Activated naive CD4-positive, alpha-beta T cell treated with anti-CD3 and anti-CD28 coated beads, Interleukin-2, amount 50 U/mL, for 72 hours (primary cell): ENCODE data around the gene TBC1D8. TPM values are rescaled to one million over a fixed set of nuclear protein-coding genes. Genes with fewer than 3 reads are reported as not detected.
A peak's percentile ranks its signal among the peaks of the same experiment; 100 is the strongest.

Source experiments
- ATAC-seq, 2 donors: fragments of 150-1000 bp; cut with Tn5 transposase; 2 replicates each; pipeline ENCODE4 v1.10.0; 2021; ENCODE audit warnings: mild to moderate bottlenecking in 2 of 2, moderate library complexity in 2 of 2
- DNase-seq, 2 donors: peaks; one replicate each; pipeline ENCODE4 v3.0.0; 2021 to 2022; ENCODE audit warnings: low spot score in 2 of 2
- H3K27ac Mint-ChIP-seq, 2 donors: one replicate each; pipeline ENCODE4 v1.8.0; 2022; ENCODE audit warnings: mild to moderate bottlenecking in 2 of 2, mixed read lengths in 2 of 2
- H3K36me3 Mint-ChIP-seq, 2 donors: one replicate each; pipeline ENCODE4 v1.8.0; 2022; ENCODE audit warnings: mixed read lengths in 2 of 2
- H3K9me3 Mint-ChIP-seq, 2 donors: one replicate each; pipeline ENCODE4 v1.8.0; 2022; ENCODE audit warnings: mixed read lengths in 2 of 2
- total RNA-seq, 2 donors: library from RNA; stranded (reverse); gene quantifications; one replicate each; pipeline ENCODE4 v1.2.3, GENCODE V29; 2022

TBC1D8 gene
- total RNA-seq: 10 to 100 TPM in 1 of 2 donors, 1 to 10 TPM in 1; 2.6 to 12.1 TPM

GRCh38 chr2:101151146-101151858, at the start of gene TBC1D8:
TBC1D8 (minus strand) TSS chr2:101151382; CDS start chr2:101151253, 129 bp downstream.
- peak within 1 kb of the TSS in 1 of 2 donors; percentile 66 for H3K27ac Mint-ChIP-seq
- H3K9me3 Mint-ChIP-seq: no peaks in the 10 kb centered on the region
- H3K36me3 Mint-ChIP-seq: no peaks in the 10 kb centered on the region
- ATAC-seq (peak; percentile 90 to 93), DNase-seq (peak; percentile 71 to 80)

- Mint-ChIP-seq H3K36me3 (no peaks in the 10 kb centered on the region), H3K9me3 (no peaks in the 10 kb centered on the region), H3K27ac (no peak overlapping the region)
- no peak for ATAC-seq
- no peak for DNase-seq
Measured at GRCh38 chr2:101200676-101201075, 49.5 kb upstream of the TBC1D8 start.

GRCh38 chr2:101199251-101199791, 48.1 kb upstream of the TBC1D8 start:
- Mint-ChIP-seq H3K27ac (no peak overlapping the region), H3K9me3 (no peaks in the 10 kb centered on the region), H3K36me3 (no peaks in the 10 kb centered on the region)
- no peak for ATAC-seq
- no peak for DNase-seq

- no peaks in the 10 kb centered on the region for H3K36me3 Mint-ChIP-seq
- DNase-seq: no peak
- no peak for ATAC-seq
- no peak overlapping the region for H3K27ac Mint-ChIP-seq
- no peaks in the 10 kb centered on the region for H3K9me3 Mint-ChIP-seq
Measured at GRCh38 chr2:101197814-101198213, 46.6 kb upstream of the TBC1D8 start.

- H3K36me3 Mint-ChIP-seq: no peaks in the 10 kb centered on the region
- DNase-seq (no peak), ATAC-seq (no peak)
- no peaks in the 10 kb centered on the region for H3K9me3 Mint-ChIP-seq
- no peak overlapping the region for H3K27ac Mint-ChIP-seq
Measured at GRCh38 chr2:101197215-101197745, 46.1 kb upstream of the TBC1D8 start.

- DNase-seq (no peak), ATAC-seq (no peak)
- Mint-ChIP-seq H3K9me3 (no peaks in the 10 kb centered on the region), H3K27ac (no peak overlapping the region), H3K36me3 (no peaks in the 10 kb centered on the region)
Measured at GRCh38 chr2:101195871-101196661, 44.9 kb upstream of the TBC1D8 start.

- DNase-seq: no peak
- ATAC-seq: no peak
- peaks cover 0 to 5% of the 10 kb centered on the region in 2 donors for H3K36me3 Mint-ChIP-seq
- peak overlapping the region in 1 of 2 donors; percentile 19 for H3K27ac Mint-ChIP-seq
- H3K9me3 Mint-ChIP-seq: peaks cover 0 to 8% of the 10 kb centered on the region in 2 donors
Measured at GRCh38 chr2:101193033-101193626, 41.9 kb upstream of the TBC1D8 start.

GRCh38 chr2:101190747-101191516, 39.8 kb upstream of the TBC1D8 start:
- Mint-ChIP-seq H3K36me3 (peaks cover 0 to 5% of the 10 kb centered on the region in 2 donors), H3K27ac (no peak overlapping the region), H3K9me3 (peaks cover 0 to 8% of the 10 kb centered on the region in 2 donors)
- DNase-seq (no peak), ATAC-seq (no peak)

- no peak for DNase-seq
- Mint-ChIP-seq H3K36me3 (peaks cover 0 to 5% of the 10 kb centered on the region in 2 donors), H3K27ac (no peak overlapping the region), H3K9me3 (peaks cover 0 to 8% of the 10 kb centered on the region in 2 donors)
- no peak for ATAC-seq
Measured at GRCh38 chr2:101188683-101189405, 37.7 kb upstream of the TBC1D8 start.

GRCh38 chr2:101187131-101187530, 35.9 kb upstream of the TBC1D8 start:
- Mint-ChIP-seq H3K9me3 (peaks cover 0 to 8% of the 10 kb centered on the region in 2 donors), H3K36me3 (peaks cover 0 to 5% of the 10 kb centered on the region in 2 donors), H3K27ac (no peak overlapping the region)
- DNase-seq: no peak
- no peak for ATAC-seq

GRCh38 chr2:101185656-101186055, 34.5 kb upstream of the TBC1D8 start:
- peaks cover 0 to 5% of the 10 kb centered on the region in 2 donors for H3K36me3 Mint-ChIP-seq
- H3K9me3 Mint-ChIP-seq: peaks cover 0 to 8% of the 10 kb centered on the region in 2 donors

GRCh38 chr2:101185085-101185484, 33.9 kb upstream of the TBC1D8 start:
- H3K36me3 Mint-ChIP-seq: peaks cover 0 to 5% of the 10 kb centered on the region in 2 donors
- no peak for ATAC-seq
- H3K27ac Mint-ChIP-seq: no peak overlapping the region
- peaks cover 0 to 8% of the 10 kb centered on the region in 2 donors for H3K9me3 Mint-ChIP-seq
- no peak for DNase-seq

More at GRCh38 chr2:101185656-101186055, 34.5 kb upstream of the TBC1D8 start:
- no peak for ATAC-seq
- H3K27ac Mint-ChIP-seq: peak overlapping the region in 1 of 2 donors; percentile 7
- DNase-seq: no peak

GRCh38 chr2:101179982-101180381, 28.8 kb upstream of the TBC1D8 start:
- Mint-ChIP-seq H3K27ac (peak overlapping the region in 1 of 2 donors; percentile 6), H3K9me3 (no peaks in the 10 kb centered on the region), H3K36me3 (no peaks in the 10 kb centered on the region)
- ATAC-seq: no peak
- no peak for DNase-seq

GRCh38 chr2:101176803-101177202, 25.6 kb upstream of the TBC1D8 start:
- H3K36me3 Mint-ChIP-seq: peaks cover 5 to 24% of the 10 kb centered on the region in 2 donors
- peaks cover 5 to 13% of the 10 kb centered on the region in 2 donors for H3K9me3 Mint-ChIP-seq
- peak overlapping the region in 1 of 2 donors; percentile 8 for H3K27ac Mint-ChIP-seq
- ATAC-seq (no peak), DNase-seq (no peak)

- DNase-seq (no peak), ATAC-seq (no peak)
- Mint-ChIP-seq H3K27ac (no peak overlapping the region), H3K9me3 (peaks cover 7 to 15% of the 10 kb centered on the region in 2 donors), H3K36me3 (peaks cover 8 to 26% of the 10 kb centered on the region in 2 donors)
Measured at GRCh38 chr2:101175991-101176390, 24.8 kb upstream of the TBC1D8 start.
